Measurements from ENCODE around the gene MRGPRD.
A peak's percentile ranks its signal among the peaks of the same experiment; 100 is the strongest.

The MRGPRD gene, protein sequence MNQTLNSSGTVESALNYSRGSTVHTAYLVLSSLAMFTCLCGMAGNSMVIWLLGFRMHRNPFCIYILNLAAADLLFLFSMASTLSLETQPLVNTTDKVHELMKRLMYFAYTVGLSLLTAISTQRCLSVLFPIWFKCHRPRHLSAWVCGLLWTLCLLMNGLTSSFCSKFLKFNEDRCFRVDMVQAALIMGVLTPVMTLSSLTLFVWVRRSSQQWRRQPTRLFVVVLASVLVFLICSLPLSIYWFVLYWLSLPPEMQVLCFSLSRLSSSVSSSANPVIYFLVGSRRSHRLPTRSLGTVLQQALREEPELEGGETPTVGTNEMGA

DNA sequence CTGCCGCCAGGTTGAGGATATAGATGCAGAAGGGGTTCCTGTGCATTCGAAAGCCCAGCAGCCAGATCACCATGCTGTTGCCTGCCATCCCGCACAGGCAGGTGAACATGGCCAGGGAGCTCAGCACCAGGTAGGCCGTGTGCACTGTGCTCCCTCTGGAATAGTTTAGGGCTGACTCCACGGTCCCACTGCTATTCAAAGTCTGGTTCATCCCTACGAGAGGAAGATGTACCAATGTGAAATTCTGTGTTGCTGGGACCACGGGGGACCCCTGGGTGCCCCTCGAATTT lies at the start of gene MRGPRD:
MRGPRD (minus strand) TSS at position 211 of the 290 bp plus-strand sequence; CDS start at position 211, 0 bp downstream.
- no peak for DNase-seq (ENCODE audit: low read depth)

DNA sequence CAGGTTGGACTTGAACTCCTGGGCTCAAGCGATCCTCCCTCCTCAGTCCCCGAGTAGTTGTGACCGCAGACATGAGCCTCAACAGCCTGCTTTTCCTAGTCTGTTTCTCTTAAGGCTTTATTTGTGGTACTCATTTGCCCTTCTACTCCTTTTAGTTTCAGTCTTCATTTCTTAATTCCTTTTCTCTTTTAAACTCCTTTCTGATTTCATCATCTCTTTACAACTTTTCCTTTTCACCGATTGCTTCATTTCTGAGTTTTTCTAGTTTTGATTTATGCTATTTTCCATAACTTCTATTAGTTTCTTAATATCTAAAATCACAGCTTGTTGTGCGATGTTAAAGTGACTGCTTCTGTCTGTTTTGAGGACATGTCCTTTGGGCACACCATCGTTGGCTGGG lies 49.5 kb upstream of the MRGPRD start:
- no peak for DNase-seq (ENCODE audit: low read depth)

GRCh38 chr11:69027704-69028372 lies 47.1 kb upstream of the MRGPRD start:
- no peak for DNase-seq (ENCODE audit: low read depth)

GRCh38 chr11:69024509-69024908 lies 43.7 kb upstream of the MRGPRD start:
- DNase-seq (ENCODE audit: low read depth), result no peak

- DNase-seq (ENCODE audit: low read depth), result no peak
These were observed 41.5 kb upstream of the MRGPRD start for GRCh38 chr11:69022260-69022659.

DNA sequence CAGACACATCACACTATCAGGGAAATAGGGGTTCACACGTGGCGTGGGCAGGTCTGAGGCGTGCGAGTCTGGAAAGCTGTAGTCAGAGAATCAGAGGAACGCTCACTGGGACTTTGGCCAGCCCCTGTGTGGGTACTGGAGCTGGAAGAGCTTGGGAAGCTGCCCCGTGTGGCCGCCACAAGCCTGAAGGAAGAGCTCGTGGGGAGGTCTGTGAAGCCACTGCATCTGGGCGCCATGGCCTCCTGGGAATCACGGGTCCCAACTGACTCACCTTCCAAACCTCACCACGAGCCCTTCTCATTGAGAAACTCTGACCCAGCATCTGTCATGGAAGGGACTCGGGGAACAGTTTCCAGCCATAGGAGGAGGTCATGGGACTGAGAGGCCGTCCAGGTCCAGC lies 38.1 kb upstream of the MRGPRD start:
- no peak for DNase-seq (ENCODE audit: low read depth)

- no peak for DNase-seq (ENCODE audit: low read depth)
These were observed 37.2 kb upstream of the MRGPRD start for GRCh38 chr11:69017951-69018350.

DNA sequence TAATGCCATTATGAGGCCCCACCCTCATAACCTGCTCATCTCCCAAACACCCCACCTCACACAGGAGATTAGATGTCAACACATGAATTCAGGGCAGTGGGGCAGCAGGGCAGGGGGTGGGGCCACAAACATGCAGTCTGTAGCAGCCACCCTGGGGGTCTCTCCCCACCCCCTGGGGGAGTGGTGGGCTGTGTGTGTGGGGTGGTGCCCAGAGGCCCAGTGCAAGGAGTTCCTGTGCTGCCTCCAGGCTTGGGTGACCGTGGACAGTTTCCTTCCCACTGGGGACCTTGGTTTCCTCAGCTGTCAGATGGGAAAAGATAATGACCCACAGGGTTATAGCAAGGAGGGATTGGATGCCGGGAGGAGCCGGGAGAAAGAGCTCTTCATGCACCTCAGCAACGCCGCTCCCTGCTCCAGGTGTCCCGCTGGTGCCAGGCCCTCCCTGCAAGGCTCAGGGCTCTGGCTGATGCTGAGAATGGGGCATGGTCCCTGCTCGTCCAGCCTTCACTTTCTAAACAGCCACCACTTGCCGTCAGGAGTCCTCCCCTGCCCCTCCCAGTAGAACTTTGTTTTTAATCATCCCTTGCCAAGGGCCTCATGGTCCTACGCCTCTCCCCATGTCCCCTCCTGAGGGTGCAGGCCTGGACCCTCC lies 34.2 kb upstream of the MRGPRD start:
- no peak for DNase-seq (ENCODE audit: low read depth)

- no peak for DNase-seq (ENCODE audit: low read depth)
These were observed 33.5 kb upstream of the MRGPRD start for GRCh38 chr11:69014084-69014851.

- peak; percentile 90 for DNase-seq (ENCODE audit: low read depth)
These were observed 32.5 kb upstream of the MRGPRD start, which contains the start of gene MRGPRF for GRCh38 chr11:69013009-69013951. TSS of gene MRGPRF (minus strand) at chr11:69013246. CDS start at chr11:69009901, 3,345 bp downstream.

DNA sequence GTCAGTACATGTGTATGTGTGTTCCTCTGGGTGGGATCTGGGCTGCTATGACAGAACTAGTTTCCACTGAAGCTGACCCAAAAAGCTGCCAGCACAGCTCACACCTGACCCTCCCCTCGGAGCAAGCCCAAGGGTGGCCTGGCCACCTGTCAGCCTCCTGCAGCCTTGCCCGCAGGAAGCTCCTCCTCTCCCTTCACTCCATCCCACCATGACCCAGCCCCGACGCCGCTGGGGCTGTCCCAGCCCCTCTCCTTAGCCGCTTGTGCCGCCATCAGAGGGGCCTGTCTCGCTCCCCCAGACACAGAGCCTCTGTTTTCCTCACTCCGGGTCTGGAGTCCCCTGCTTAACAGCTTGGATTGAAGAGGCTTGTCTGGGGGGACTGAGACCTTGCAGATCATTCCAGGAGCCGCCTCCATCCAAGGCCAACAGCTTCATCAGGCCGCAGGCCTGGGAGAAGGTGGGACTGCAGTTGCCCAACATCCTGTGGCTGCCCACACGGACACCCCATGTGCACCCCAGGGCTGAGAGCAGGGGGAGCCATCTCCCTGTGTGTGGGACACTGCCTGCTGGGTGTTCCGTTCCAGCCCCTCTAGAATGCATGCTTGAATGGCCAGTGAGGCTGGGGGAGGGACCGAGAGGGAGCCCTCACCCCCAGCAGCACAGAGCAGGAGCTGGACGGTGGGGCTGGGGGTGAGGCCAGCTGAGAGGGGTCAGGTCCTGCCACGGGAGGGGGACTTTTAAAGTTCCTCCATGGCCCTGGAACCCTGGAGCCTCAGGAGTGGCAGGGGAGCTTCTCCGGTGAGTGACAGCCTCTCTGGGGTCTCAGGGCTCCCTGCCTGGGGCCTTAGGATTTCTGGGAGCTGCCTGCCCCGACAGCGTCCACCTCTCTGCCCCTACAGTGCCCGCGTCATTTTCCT lies 31.6 kb upstream of the MRGPRD start:
- no peak for DNase-seq (ENCODE audit: low read depth)

DNA sequence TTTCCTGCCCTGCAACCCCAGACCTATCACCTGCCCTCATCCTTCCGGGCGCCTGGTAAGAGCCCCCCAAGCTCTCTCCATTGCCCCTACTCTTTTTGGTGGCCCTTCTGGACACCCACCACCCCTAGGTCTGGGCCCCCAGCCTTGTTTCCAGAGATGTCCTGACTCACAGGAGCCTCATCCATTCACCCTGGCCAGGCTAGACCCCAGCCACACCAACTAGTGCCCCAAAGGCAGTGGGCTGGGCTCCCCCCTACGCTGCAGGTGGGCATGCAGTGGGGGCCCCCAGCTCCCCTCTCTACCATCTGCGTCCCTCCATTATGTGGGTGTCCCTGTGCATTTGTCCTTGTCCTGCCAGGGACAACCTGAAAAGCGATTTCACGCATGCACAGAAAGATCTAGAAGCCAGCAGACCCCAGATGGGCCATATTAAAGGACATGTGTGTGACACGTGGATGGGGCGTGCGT lies 30.9 kb upstream of the MRGPRD start:
- DNase-seq (ENCODE audit: low read depth), result no peak

- DNase-seq (ENCODE audit: low read depth), result peak; percentile 68
These were observed 30.3 kb upstream of the MRGPRD start for GRCh38 chr11:69010964-69011623.

GRCh38 chr11:69010361-69010891 lies 29.6 kb upstream of the MRGPRD start:
- no peak for DNase-seq (ENCODE audit: low read depth)

- no peak for DNase-seq (ENCODE audit: low read depth)
These were observed 28.8 kb upstream of the MRGPRD start for GRCh38 chr11:69009441-69010211.

- DNase-seq (ENCODE audit: low read depth), result peak; percentile 98
These were observed 28.1 kb upstream of the MRGPRD start for GRCh38 chr11:69008737-69009440.

DNA sequence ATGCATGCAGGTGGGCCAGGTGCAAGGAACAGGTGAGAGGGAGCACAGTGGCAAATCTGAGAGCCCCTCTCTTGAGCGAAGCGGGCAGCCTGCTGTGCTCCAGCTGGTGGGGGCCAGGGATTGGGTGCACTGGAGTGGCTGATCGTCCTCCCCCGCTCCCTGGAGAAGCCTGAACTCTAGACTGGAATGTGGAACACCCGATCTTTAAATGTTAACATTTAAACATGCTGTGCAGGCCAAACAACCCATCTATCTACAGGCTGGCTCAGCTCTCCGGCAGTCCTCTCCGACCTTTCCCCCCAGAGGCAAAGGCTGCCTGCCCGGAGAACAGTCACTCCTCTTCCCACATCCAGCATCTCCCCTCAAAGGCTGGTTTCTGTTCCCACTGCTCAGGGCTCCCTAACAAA lies 27.2 kb upstream of the MRGPRD start:
- no peak for DNase-seq (ENCODE audit: low read depth)

DNA sequence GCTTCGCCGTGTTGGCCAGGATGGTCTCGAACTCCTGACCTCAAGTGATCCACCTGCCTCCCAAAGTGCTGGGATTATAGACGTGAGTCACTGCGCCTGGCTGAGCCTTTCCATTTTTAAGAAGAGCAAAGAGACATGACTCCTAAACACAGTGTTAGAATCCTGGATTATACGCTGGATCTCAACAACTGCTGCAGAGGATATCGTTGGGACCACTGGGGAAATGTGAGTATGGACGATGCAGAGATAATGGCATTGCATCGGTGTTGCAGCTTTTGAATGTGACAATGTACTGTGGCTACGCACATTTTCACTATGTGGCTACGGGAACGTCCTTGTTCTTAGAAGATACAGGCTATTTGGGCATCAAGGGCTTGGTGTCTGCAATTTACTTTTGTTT lies 26.0 kb upstream of the MRGPRD start:
- DNase-seq (ENCODE audit: low read depth), result no peak

Data from stromal cell of bone marrow (primary cell).